Stomach (tissue), 4 donors: ENCODE data around the gene MYBPC2.

Experiments used
- EP300 ChIP-seq: sonication (generic); formaldehyde crosslinking; IDR thresholded peaks from one replicate; pipeline ENCODE4 v1.6.1; 2017; ENCODE audit warnings: antibody characterized with exemption
- POLR2A ChIP-seq, 4 donors: fragments of 450-650 bp; IDR thresholded peaks; one replicate each; pipeline ENCODE4 v1.6.1; 2016; ENCODE audit warnings: antibody characterized with exemption in 4 of 4, control low read depth in 2 of 4, mild to moderate bottlenecking in 1 of 4, moderate library complexity in 1 of 4
- POLR2AphosphoS5 ChIP-seq, 3 donors: sonication (generic); formaldehyde crosslinking; IDR thresholded peaks; one replicate each; pipeline ENCODE4 v1.6.1; 2016; ENCODE audit warnings: antibody characterized with exemption in 3 of 3
- TF ChIP-seq, protein P1 (sequence below), 7 experiments: fragments of 450-650 bp in 4 of 7; fragments of 200-600 bp in 3 of 7; sonication (generic) in 3 of 7; IDR thresholded peaks; one replicate each; pipeline ENCODE4 v1.5.1; 2016 to 2019; ENCODE audit warnings: antibody characterized with exemption in 7 of 7, control low read depth in 2 of 7, mild to moderate bottlenecking in 1 of 7

DNA sequence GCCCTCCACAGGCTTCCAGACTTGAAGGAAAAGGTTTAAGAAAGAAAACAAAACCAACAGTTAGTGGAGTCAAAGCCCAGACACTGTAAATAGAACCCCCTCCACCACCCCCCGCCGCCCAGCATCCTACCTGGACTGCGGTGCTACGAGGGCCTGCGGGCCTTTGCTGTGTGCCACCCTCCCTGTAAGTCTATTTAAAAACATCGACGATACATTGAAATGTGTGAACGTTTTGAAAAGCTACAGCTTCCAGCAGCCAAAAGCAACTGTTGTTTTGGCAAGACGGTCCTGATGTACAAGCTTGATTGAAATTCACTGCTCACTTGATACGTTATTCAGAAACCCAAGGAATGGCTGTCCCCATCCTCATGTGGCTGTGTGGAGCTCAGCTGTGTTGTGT, 50.2 kb downstream of the MYBPC2 start:
- TF ChIP-seq, protein P1, sequence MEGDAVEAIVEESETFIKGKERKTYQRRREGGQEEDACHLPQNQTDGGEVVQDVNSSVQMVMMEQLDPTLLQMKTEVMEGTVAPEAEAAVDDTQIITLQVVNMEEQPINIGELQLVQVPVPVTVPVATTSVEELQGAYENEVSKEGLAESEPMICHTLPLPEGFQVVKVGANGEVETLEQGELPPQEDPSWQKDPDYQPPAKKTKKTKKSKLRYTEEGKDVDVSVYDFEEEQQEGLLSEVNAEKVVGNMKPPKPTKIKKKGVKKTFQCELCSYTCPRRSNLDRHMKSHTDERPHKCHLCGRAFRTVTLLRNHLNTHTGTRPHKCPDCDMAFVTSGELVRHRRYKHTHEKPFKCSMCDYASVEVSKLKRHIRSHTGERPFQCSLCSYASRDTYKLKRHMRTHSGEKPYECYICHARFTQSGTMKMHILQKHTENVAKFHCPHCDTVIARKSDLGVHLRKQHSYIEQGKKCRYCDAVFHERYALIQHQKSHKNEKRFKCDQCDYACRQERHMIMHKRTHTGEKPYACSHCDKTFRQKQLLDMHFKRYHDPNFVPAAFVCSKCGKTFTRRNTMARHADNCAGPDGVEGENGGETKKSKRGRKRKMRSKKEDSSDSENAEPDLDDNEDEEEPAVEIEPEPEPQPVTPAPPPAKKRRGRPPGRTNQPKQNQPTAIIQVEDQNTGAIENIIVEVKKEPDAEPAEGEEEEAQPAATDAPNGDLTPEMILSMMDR (IDR thresholded peaks at IDR 0.05), result no peak
- TF ChIP-seq POLR2AphosphoS5 (IDR thresholded peaks at IDR 0.05), result no peak
- TF ChIP-seq POLR2A (IDR thresholded peaks at IDR 0.05), result no peak
- no peak for TF ChIP-seq EP300
